ENCODE data around the gene DPM3.
"Not testable (repeated sequence)": the region's sequence is repeated elsewhere in the genome, so short reads cannot be mapped to it uniquely, and the experiment has no call there.

DPM3 gene

GRCh38 chr1:155155996-155156643 lies 15.8 kb upstream of the DPM3 start:
- DNase-seq = not testable (repeated sequence)

GRCh38 chr1:155145491-155145890 lies 5.2 kb upstream of the DPM3 start:
- DNase-seq = no peak

- no peak for DNase-seq
Measured at GRCh38 chr1:155141749-155142148, 1.4 kb upstream of the DPM3 start.

- DNase-seq = no peak
Measured at GRCh38 chr1:155140630-155140953, 261 bp upstream of the DPM3 start.

GRCh38 chr1:155137154-155137949 lies 3.0 kb downstream of the DPM3 start:
- no peak for DNase-seq

GRCh38 chr1:155136748-155137147 lies 3.6 kb downstream of the DPM3 start:
- no peak for DNase-seq

- peak; percentile 93 for DNase-seq
Measured at GRCh38 chr1:155135415-155136028, 4.8 kb downstream of the DPM3 start, which contains the start of gene SLC50A1. SLC50A1 (plus strand) TSS chr1:155135852; CDS start chr1:155135912, 60 bp downstream.

- peak; percentile 89 for DNase-seq
Measured at GRCh38 chr1:155134880-155135414, 5.4 kb downstream of the DPM3 start.

- no peak for DNase-seq
Measured at GRCh38 chr1:155134322-155134721, 6.0 kb downstream of the DPM3 start.

- no peak for DNase-seq
Measured at GRCh38 chr1:155133799-155134281, 6.5 kb downstream of the DPM3 start.

- no peak for DNase-seq
Measured at GRCh38 chr1:155131856-155132255, 8.5 kb downstream of the DPM3 start.

GRCh38 chr1:155131285-155131684 lies 9.0 kb downstream of the DPM3 start:
- DNase-seq = no peak

GRCh38 chr1:155130272-155131006 lies 9.9 kb downstream of the DPM3 start:
- no peak for DNase-seq

GRCh38 chr1:155128755-155129473 lies 11.4 kb downstream of the DPM3 start:
- DNase-seq = no peak

- no peak for DNase-seq
Measured at GRCh38 chr1:155127967-155128754, 12.2 kb downstream of the DPM3 start.

- no peak for DNase-seq
Measured at GRCh38 chr1:155127105-155127966, 13.0 kb downstream of the DPM3 start, which contains the start of gene EFNA1. EFNA1 (plus strand) TSS chr1:155127876; CDS start chr1:155127978, 102 bp downstream.

GRCh38 chr1:155126556-155127104 lies 13.7 kb downstream of the DPM3 start:
- DNase-seq = no peak

GRCh38 chr1:155125946-155126555 lies 14.3 kb downstream of the DPM3 start:
- no peak for DNase-seq

GRCh38 chr1:155125511-155125945 lies 14.8 kb downstream of the DPM3 start:
- no peak for DNase-seq
